AG09309 (cell line): ENCODE measurements around the gene ZDHHC9.

Experiments used
- DNase-seq: peaks from one replicate; pipeline ENCODE4 v3.0.0-alpha.2; 2010; ENCODE audit warnings: low read depth
- H3K4me3 ChIP-seq: 2 replicates; pipeline ENCODE4 v1.5.1; 2011; ENCODE audit warnings: mild to moderate bottlenecking, low read depth, low read length, moderate library complexity; ENCODE audit not compliant: control insufficient read depth
- CTCF ChIP-seq: IDR thresholded peaks from 2 replicates; pipeline ENCODE4 v1.5.1; 2011; ENCODE audit warnings: mild to moderate bottlenecking, low read depth, low read length, inconsistent platforms; ENCODE audit not compliant: insufficient read depth, control insufficient read depth; ENCODE audit errors: missing control alignments

Gene ZDHHC9

GRCh38 chrX:129823115-129823514 is 20.6 kb downstream of the ZDHHC9 start:
- H3K4me3 ChIP-seq = no peak overlapping the region
- peak; percentile 60 for TF ChIP-seq CTCF
- no peak for DNase-seq

GRCh38 chrX:129818123-129818522 is 25.6 kb downstream of the ZDHHC9 start:
- no peak for DNase-seq
- no peak overlapping the region for H3K4me3 ChIP-seq
- no peak for TF ChIP-seq CTCF

- no peak overlapping the region for H3K4me3 ChIP-seq
- no peak for TF ChIP-seq CTCF
- no peak for DNase-seq
Observed at GRCh38 chrX:129813662-129814368, 29.9 kb downstream of the ZDHHC9 start.

- no peak overlapping the region for H3K4me3 ChIP-seq
- TF ChIP-seq CTCF = no peak
- DNase-seq = no peak
Observed at GRCh38 chrX:129808829-129809796, 34.6 kb downstream of the ZDHHC9 start.

GRCh38 chrX:129808158-129808828 is 35.4 kb downstream of the ZDHHC9 start:
- DNase-seq = peak; percentile 20
- no peak for TF ChIP-seq CTCF
- H3K4me3 ChIP-seq = no peak overlapping the region

- DNase-seq = no peak
- H3K4me3 ChIP-seq = no peak overlapping the region
- no peak for TF ChIP-seq CTCF
Observed at GRCh38 chrX:129804806-129805205, 38.9 kb downstream of the ZDHHC9 start.
